ENCODE results near the gene NKX2-8. TPM values are rescaled to one million over a fixed set of nuclear protein-coding genes. Genes with fewer than 3 reads are reported as not detected.
A peak's percentile ranks its signal among the peaks of the same experiment; 100 is the strongest.
"Not testable (repeated sequence)": the region's sequence is repeated elsewhere in the genome, so short reads cannot be mapped to it uniquely, and the experiment has no call there.

NKX2-8 gene
- total and polyA plus RNA-seq, 10 donors: not detected

DNA sequence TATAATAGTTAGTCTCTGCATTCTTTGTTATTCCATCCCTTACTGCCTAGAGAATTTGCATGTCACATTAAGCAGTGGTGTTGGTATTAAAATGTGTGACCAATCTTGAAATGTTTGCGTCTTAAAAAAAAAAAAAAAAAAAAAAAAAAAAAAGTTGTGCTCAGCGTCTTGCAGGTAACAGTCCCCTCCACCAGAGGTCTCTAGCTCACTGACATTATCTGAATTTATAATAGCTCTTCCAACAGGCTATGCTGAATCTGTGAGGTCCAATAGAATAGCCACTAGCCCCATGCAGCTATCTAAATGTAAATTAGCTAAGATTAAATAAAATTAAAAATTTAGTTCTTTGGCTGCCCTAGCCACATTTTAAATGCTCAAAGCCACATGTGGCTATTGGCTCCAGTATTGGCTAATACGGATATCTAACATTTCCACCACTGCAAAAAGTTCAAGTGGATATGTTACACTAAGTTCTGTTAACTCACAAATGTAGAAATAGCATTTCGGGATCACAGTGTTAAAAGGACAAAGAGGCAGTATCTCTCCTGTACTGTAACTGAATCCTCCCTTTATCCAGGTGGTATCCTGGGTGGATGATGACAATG, 28.7 kb downstream of the NKX2-8 start:
- Histone ChIP-seq H3K9me3 (no peaks in the 10 kb centered on the region), H3K36me3 (no peaks in the 10 kb centered on the region), H3K4me1 (no peaks in the 10 kb centered on the region), H3K27me3 (replicated peaks in 1 of 7) (peaks cover 0 to 5% (median 0%) of the 10 kb centered on the region in 7 donors), H3K4me3 (no peak overlapping the region), H3K27ac (no peak overlapping the region)
- intact Hi-C loops (cut with DNase I; ENCODE audit: low total_unique reads): loop anchor here (10.0 kb wide), 1 partner anchor 391 kb away; no protein-coding TSS in a partner anchor
- 36 to 41% (median 40%) methylated on average over 4 of the region's 4 CpGs for whole genome bisulfite sequencing, 5 donors
- no peak for DNase-seq
- TF ChIP-seq POLR2AphosphoS5 (IDR thresholded peaks at IDR 0.05) (no peak), CTCF (IDR thresholded peaks at IDR 0.05 in 8 of 11, conservative IDR thresholded peaks at IDR 0.05 in 3 of 11) (peak in 6 of 11 experiments; percentile 18 to 56 (median 40)), POLR2A (IDR thresholded peaks at IDR 0.05) (no peak)

- Histone ChIP-seq H3K9me3 (no peaks in the 10 kb centered on the region), H3K4me1 (no peaks in the 10 kb centered on the region), H3K4me3 (no peak overlapping the region), H3K36me3 (no peaks in the 10 kb centered on the region), H3K27me3 (replicated peaks in 1 of 7) (peaks cover 0 to 9% (median 0%) of the 10 kb centered on the region in 7 donors), H3K27ac (no peak overlapping the region)
- no peak for DNase-seq
- TF ChIP-seq POLR2AphosphoS5 (IDR thresholded peaks at IDR 0.05): no peak
- TF ChIP-seq CTCF (IDR thresholded peaks at IDR 0.05 in 8 of 11, conservative IDR thresholded peaks at IDR 0.05 in 3 of 11): no peak
- no peak for TF ChIP-seq POLR2A (IDR thresholded peaks at IDR 0.05)
- intact Hi-C loops (cut with DNase I; ENCODE audit: low total_unique reads): loop anchor here (10.0 kb wide), 1 partner anchor 394 kb away; no protein-coding TSS in a partner anchor
- WGBS, 5 donors: 40 to 58% (median 45%) methylated on average over 1 of the region's 1 CpG
Measured at GRCh38 chr14:36550899-36551298, 31.5 kb downstream of the NKX2-8 start.

DNA sequence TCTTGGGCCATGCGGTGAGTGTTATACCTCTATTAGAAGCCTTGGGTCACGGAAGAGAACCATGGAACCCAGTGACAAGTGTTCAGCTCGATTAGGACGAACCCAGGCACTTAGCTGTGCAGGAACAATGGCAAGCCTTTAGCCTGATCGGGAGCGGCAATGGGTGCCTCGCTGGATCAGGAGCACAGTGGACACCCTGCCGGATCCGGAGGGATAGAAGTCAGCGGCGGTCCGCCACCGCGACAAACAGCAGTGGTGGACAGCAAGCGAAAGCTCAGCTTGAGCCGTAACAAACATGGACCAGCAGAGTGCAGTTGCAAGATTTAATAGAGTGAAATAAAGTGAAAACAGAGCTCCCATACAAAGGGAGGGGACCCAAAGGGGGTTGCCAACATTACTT, 38.1 kb downstream of the NKX2-8 start:
- peaks cover 0 to 38% (median 0%) of the 10 kb centered on the region in 7 donors for H3K27me3 ChIP-seq (replicated peaks in 1 of 7)
- H3K4me3 ChIP-seq; DNase-seq; H3K4me1 ChIP-seq; intact Hi-C loops (cut with DNase I; ENCODE audit: low total_unique reads); H3K36me3 ChIP-seq; H3K9me3 ChIP-seq; H3K27ac ChIP-seq: not testable (repeated sequence)
- 90 to 96% (median 94%) methylated on average over 16 of the region's 16 CpGs for WGBS, 5 donors

DNA sequence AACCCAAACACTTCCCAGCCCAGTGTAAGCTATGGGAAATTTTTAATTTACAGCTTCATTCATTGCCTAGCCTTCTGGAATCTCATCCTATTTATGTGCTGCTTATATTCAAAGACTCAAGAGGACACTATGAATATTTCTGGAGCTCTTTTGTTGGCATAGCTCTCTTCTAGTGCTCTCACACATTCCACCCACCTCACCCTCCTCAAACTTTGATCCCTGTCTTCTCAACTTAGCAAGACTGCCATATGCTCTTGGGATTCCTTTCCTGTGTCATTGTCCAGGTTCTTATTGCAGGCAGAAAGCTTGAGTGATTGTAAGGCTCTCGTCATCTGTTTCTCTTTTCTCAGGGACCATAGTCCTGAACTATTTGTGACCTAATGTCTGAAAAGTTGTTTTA, 44.4 kb downstream of the NKX2-8 start:
- Histone ChIP-seq H3K4me3 (no peak overlapping the region), H3K4me1 (no peaks in the 10 kb centered on the region), H3K27me3 (replicated peaks in 1 of 7) (peaks cover 0 to 39% (median 0%) of the 10 kb centered on the region in 7 donors), H3K9me3 (peaks cover 0 to 27% (median 12%) of the 10 kb centered on the region in 8 donors), H3K36me3 (no peaks in the 10 kb centered on the region), H3K27ac (no peak overlapping the region)
- 58 to 86% (median 71%) methylated on average over 1 of the region's 1 CpG for WGBS, 5 donors
- intact Hi-C loops (cut with DNase I; ENCODE audit: low total_unique reads): no loop called here
- no peak for DNase-seq
- no peak for TF ChIP-seq CTCF (IDR thresholded peaks at IDR 0.05 in 8 of 11, conservative IDR thresholded peaks at IDR 0.05 in 3 of 11)
- no peak for TF ChIP-seq POLR2A (IDR thresholded peaks at IDR 0.05)
- no peak for TF ChIP-seq POLR2AphosphoS5 (IDR thresholded peaks at IDR 0.05)

Other genes starting within 250 kb of the NKX2-8 start
- not detected for gene NKX2-1, start 62.4 kb downstream of the NKX2-8 start, total RNA-seq
- not detected for gene NKX2-1, start 62.4 kb downstream of the NKX2-8 start, polyA plus RNA-seq
- under 1 TPM in 4 of 7 donors, not detected in 3; 0.07 to 0.43 (median 0.17) TPM for gene PAX9, start 79.2 kb upstream of the NKX2-8 start, total RNA-seq
- gene PAX9, start 79.2 kb upstream of the NKX2-8 start, polyA plus RNA-seq: under 1 TPM; 0.02 to 0.06 (median 0.02) TPM

All from spleen (tissue), 11 donors.